H1 (cell line): ENCODE data around the gene SMIM7.

Source experiments
- ATF3 ChIP-seq: IDR thresholded peaks from 2 replicates; pipeline ENCODE4 v1.6.1; 2011; ENCODE audit warnings: low read depth, mild to moderate bottlenecking, low read length; ENCODE audit not compliant: insufficient read depth
- CTCF ChIP-seq, 3 experiments: IDR thresholded peaks; 1 replicate in 2 of 3; 2 replicates in 1 of 3; pipeline versions ENCODE4 v1.5.1 to v1.6.1; 2011; ENCODE audit warnings: low read length in 3 of 3, mild to moderate bottlenecking in 3 of 3, inconsistent platforms in 2 of 3, low read depth in 1 of 3, moderate library complexity in 1 of 3; ENCODE audit not compliant: insufficient read depth in 1 of 3; ENCODE audit errors: control extremely low read depth in 1 of 3
- MAFK ChIP-seq: IDR thresholded peaks from 2 replicates; pipeline ENCODE4 v1.6.1; 2012; ENCODE audit warnings: low read depth, mild to moderate bottlenecking, improper control_type of control experiment, low read length
- PHF8 ChIP-seq: fragments of 200-600 bp; sonication (generic); conservative IDR thresholded peaks from 2 replicates; pipeline ENCODE4 v1.7.1; 2012; ENCODE audit warnings: low read depth, mild to moderate bottlenecking, inconsistent platforms, low read length, moderate library complexity
- POLR2A ChIP-seq, 2 experiments: IDR thresholded peaks; 1 replicate in 1 of 2; 2 replicates in 1 of 2; pipeline ENCODE4 v1.6.1; 2011; ENCODE audit warnings: low read depth in 2 of 2, low read length in 2 of 2, mild to moderate bottlenecking in 2 of 2; ENCODE audit errors: control extremely low read depth in 1 of 2
- POLR2AphosphoS5 ChIP-seq: IDR thresholded peaks from 2 replicates; pipeline ENCODE4 v1.6.1; 2011; ENCODE audit warnings: low read depth, low read length

DNA sequence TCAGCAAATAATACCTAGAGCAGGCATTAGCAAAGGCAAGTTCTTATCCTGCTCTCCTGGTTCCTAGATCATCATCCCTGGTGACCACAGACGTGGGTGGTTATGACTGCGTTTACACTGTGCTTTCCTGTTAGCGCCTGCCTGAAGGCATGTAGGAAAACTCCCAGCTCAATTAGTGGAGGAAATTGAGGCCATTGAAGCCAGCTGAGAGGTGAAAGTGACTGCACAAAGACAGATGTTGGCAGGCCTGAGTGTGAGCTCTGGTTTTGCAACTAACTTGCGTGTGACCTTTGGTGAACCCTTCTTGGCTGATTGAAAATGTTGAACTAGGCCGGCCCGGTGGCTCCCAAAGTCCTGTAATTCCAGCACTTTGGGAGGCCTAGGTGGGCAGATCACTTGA, 42.2 kb upstream of the SMIM7 start:
- TF ChIP-seq POLR2A (IDR thresholded peaks at IDR 0.05; ENCODE audit: control extremely low read depth in 1 of 2, low read depth in 2 of 2, low read length in 2 of 2) = no peak
- TF ChIP-seq ATF3 = no peak
- TF ChIP-seq POLR2AphosphoS5 = no peak
- no peak for TF ChIP-seq PHF8
- TF ChIP-seq MAFK = no peak
- no peak for TF ChIP-seq CTCF (IDR thresholded peaks at IDR 0.05; ENCODE audit: control extremely low read depth in 1 of 3, insufficient read depth in 1 of 3, low read depth in 1 of 3, low read length in 3 of 3)
